T-cell (primary cell): Measurements from ENCODE around the gene REXO4. TPM values are rescaled to one million over a fixed set of nuclear protein-coding genes. Genes with fewer than 3 reads are reported as not detected.
A peak's percentile ranks its signal among the peaks of the same experiment; 100 is the strongest.

Experiments
- ATAC-seq, 4 experiments: fragments of 200-7000 bp in 3 of 4; fragments of 150-1000 bp in 1 of 4; cut with Tn5 transposase; replicated peaks in 1 of 4; 1 replicate in 3 of 4; 2 replicates in 1 of 4; pipeline ENCODE4 v1.10.0; 2021; ENCODE audit warnings: moderate library complexity in 3 of 4, mild to moderate bottlenecking in 2 of 4, moderate number of reproducible peaks in 1 of 4
- CTCF ChIA-PET, 2 donors: fragments of 300-600 bp; sonication (Branson Sonifier 250); formaldehyde crosslinking; loops; one replicate each; lab custom pipeline; 2022; ENCODE audit warnings: antibody characterized with exemption in 2 of 2; lab: Charles Lee
- POLR2A ChIA-PET, 2 donors: fragments of 300-600 bp; sonication (Branson Sonifier 250); formaldehyde crosslinking; loops; one replicate each; lab custom pipeline; 2022; ENCODE audit warnings: antibody characterized with exemption in 2 of 2; lab: Charles Lee
- DNase-seq, 35 experiments: peaks; one replicate each; pipeline versions ENCODE4 v3.0.0 to v3.0.0-alpha.2; 2013 to 2023
- H3K27ac ChIP-seq: one replicate; pipeline ENCODE4 v1.5.1; 2013; ENCODE audit warnings: low read length
- H3K27me3 ChIP-seq, 2 experiments: replicated peaks in 1 of 2; 1 replicate in 1 of 2; 2 replicates in 1 of 2; pipeline versions ENCODE4 v1.6.1 to v1.7.0; 2013; ENCODE audit warnings: low read length in 1 of 2, mixed read lengths in 1 of 2; ENCODE audit not compliant: control insufficient read depth in 2 of 2, insufficient read depth in 2 of 2; ENCODE audit errors: extremely low read depth in 1 of 2
- H3K36me3 ChIP-seq, 2 donors: 1 replicate in 1 of 2; 2 replicates in 1 of 2; pipeline versions ENCODE4 v1.6.1 to v1.7.0; 2013; ENCODE audit warnings: low read length in 1 of 2; ENCODE audit not compliant: control insufficient read depth in 2 of 2, insufficient read depth in 1 of 2; ENCODE audit errors: extremely low read depth in 1 of 2
- H3K4me1 ChIP-seq, 2 experiments: 1 replicate in 1 of 2; 2 replicates in 1 of 2; pipeline versions ENCODE4 v1.6.1 to v1.7.0; 2013; ENCODE audit warnings: low read length in 2 of 2, mixed read lengths in 1 of 2; ENCODE audit not compliant: insufficient read depth in 2 of 2, control insufficient read depth in 1 of 2; ENCODE audit errors: extremely low read depth in 1 of 2
- H3K4me3 ChIP-seq, 2 donors: 1 replicate in 1 of 2; 2 replicates in 1 of 2; pipeline versions ENCODE4 v1.5.1 to v1.7.0; 2013; ENCODE audit warnings: mild to moderate bottlenecking in 2 of 2, low read length in 1 of 2, moderate library complexity in 1 of 2; ENCODE audit not compliant: control insufficient read depth in 1 of 2; ENCODE audit errors: extremely low read depth in 1 of 2
- H3K9me3 ChIP-seq: 2 replicates; pipeline ENCODE4 v1.7.0; 2013
- H3K27ac Mint-ChIP-seq, 2 donors: one replicate each; pipeline ENCODE4 v1.8.0; 2020 to 2021; ENCODE audit warnings: mild to moderate bottlenecking in 2 of 2, mixed read lengths in 2 of 2
- H3K27me3 Mint-ChIP-seq, 2 donors: one replicate each; pipeline ENCODE4 v1.8.0; 2021 to 2022; ENCODE audit warnings: mixed read lengths in 2 of 2
- H3K36me3 Mint-ChIP-seq: one replicate; pipeline ENCODE4 v1.8.0; 2021; ENCODE audit warnings: mixed read lengths
- H3K4me1 Mint-ChIP-seq, 3 donors: one replicate each; pipeline ENCODE4 v1.8.0; 2020 to 2022; ENCODE audit warnings: mixed read lengths in 3 of 3, mild to moderate bottlenecking in 1 of 3
- H3K4me3 Mint-ChIP-seq, 3 donors: one replicate each; pipeline ENCODE4 v1.8.0; 2020 to 2022; ENCODE audit warnings: mild to moderate bottlenecking in 3 of 3, mixed read lengths in 3 of 3, moderate library complexity in 3 of 3
- H3K9me3 Mint-ChIP-seq, 3 donors: one replicate each; pipeline ENCODE4 v1.8.0; 2020 to 2022; ENCODE audit warnings: mixed read lengths in 3 of 3
- WGBS: methylation state at CpG from one replicate; pipeline ENCODE4 v1.1.5; 2013; ENCODE audit warnings: missing lambda C conversion rate; ENCODE audit not compliant: insufficient coverage; 5-methylcytosine and 5-hydroxymethylcytosine counted together
- total RNA-seq, 35 experiments: library from RNA in 6 of 35; stranded (reverse) in 6 of 35; fragments of 120-200 nt in 1 of 35; gene quantifications; one replicate each; pipeline versions ENCODE4 v1.2.1 to v1.2.4 and lab custom pipeline; 2013 to 2026

REXO4 gene
- total RNA-seq, 5 donors from 2014 or later (not counting 1 experiment from before 2014, with no cell fraction given), result 23.6 to 44.5 (median 34.9) TPM

DNA sequence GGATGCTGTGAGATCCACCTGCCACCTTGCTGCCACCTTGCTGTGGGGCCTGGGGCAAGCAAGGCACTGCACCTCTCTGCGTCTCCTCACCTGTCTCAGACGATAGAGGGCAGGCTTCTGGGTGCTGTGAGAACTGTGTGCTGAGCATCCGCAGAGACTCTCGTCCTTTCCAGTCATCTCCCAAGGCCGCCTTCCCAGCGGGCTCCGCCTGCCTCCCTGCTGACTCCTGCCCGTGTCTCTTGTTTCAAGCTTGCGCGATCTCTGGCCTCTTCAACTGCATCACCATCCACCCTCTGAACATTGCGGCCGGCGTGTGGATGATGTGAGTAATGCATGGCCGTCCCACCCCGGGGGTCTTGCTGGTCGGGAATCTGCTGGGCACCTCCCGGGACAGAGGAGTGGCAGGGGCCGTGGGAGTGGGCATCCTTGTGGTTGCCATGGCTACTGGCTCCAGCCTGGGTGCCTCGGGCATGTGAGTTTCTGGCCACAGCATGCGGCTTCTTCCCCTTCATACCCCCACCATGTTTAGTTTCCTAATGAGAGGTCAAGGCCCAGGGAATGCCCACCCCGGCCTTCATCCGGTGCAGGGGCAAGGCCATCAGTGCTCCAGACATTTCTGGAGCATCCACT lies 45.5 kb upstream of the REXO4 start:
- ChIA-PET CTCF (interaction anchor here in 1 of 2 donors (1.3 kb wide), 1 partner anchor 46 kb away, joined by 4 read pairs; no protein-coding TSS in a partner anchor), POLR2A (no interaction called here)
- no peak overlapping the region for H3K4me3 ChIP-seq
- H3K27me3 ChIP-seq, result peaks cover 0 to 2% of the 10 kb centered on the region in 2 experiments
- DNase-seq, result peak in 1 of 35 experiments; percentile 31
- H3K9me3 Mint-ChIP-seq, result no peaks in the 10 kb centered on the region
- no peaks in the 10 kb centered on the region for H3K36me3 ChIP-seq
- no peak for ATAC-seq
- H3K36me3 Mint-ChIP-seq, result no peaks in the 10 kb centered on the region
- no peak overlapping the region for H3K4me3 Mint-ChIP-seq
- no peak overlapping the region for H3K27ac ChIP-seq
- H3K27ac Mint-ChIP-seq, result peak overlapping the region in 1 of 2 donors; percentile 11
- peaks cover 4 to 20% of the 10 kb centered on the region in 2 experiments for H3K4me1 ChIP-seq
- WGBS, result 89% methylated on average over 16 of the region's 22 CpGs
- H3K4me1 Mint-ChIP-seq, result peaks cover 10 to 14% (median 11%) of the 10 kb centered on the region in 3 donors
- H3K9me3 ChIP-seq, result no peaks in the 10 kb centered on the region
- no peaks in the 10 kb centered on the region for H3K27me3 Mint-ChIP-seq

DNA sequence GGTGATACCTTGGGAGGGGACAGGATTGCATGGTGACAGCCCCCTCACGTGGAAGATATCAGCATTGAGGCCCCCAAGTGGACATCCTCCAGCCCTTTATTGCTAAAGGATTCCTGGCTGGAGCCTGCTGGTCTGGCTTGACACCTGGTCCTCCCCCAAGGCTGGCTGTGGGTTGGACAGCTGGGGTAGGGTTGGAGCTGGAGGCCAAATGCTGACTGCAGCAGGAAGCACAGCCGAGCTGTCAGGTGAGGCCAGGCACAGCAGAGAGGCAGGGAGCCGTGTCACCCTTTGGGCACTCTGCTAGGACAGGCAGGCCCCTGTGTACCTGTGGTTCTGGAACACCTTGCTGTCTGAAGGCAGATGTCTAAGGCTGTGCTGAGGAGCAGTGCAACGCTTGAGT lies 44.2 kb upstream of the REXO4 start:
- CTCF ChIA-PET, result no interaction called here
- ATAC-seq (no peak), DNase-seq (no peak)
- peaks cover 10 to 14% (median 11%) of the 10 kb centered on the region in 3 donors for H3K4me1 Mint-ChIP-seq
- Histone ChIP-seq H3K4me3 (no peak overlapping the region), H3K4me1 (peaks cover 4 to 20% of the 10 kb centered on the region in 2 experiments), H3K27me3 (peaks cover 0 to 10% of the 10 kb centered on the region in 2 experiments), H3K36me3 (no peaks in the 10 kb centered on the region), H3K9me3 (no peaks in the 10 kb centered on the region), H3K27ac (no peak overlapping the region)
- POLR2A ChIA-PET, result no interaction called here
- WGBS, result 82% methylated on average over 3 of the region's 4 CpGs
- no peaks in the 10 kb centered on the region for H3K9me3 Mint-ChIP-seq
- H3K4me3 Mint-ChIP-seq, result no peak overlapping the region
- no peaks in the 10 kb centered on the region for H3K27me3 Mint-ChIP-seq
- no peaks in the 10 kb centered on the region for H3K36me3 Mint-ChIP-seq
- H3K27ac Mint-ChIP-seq, result no peak overlapping the region

DNA sequence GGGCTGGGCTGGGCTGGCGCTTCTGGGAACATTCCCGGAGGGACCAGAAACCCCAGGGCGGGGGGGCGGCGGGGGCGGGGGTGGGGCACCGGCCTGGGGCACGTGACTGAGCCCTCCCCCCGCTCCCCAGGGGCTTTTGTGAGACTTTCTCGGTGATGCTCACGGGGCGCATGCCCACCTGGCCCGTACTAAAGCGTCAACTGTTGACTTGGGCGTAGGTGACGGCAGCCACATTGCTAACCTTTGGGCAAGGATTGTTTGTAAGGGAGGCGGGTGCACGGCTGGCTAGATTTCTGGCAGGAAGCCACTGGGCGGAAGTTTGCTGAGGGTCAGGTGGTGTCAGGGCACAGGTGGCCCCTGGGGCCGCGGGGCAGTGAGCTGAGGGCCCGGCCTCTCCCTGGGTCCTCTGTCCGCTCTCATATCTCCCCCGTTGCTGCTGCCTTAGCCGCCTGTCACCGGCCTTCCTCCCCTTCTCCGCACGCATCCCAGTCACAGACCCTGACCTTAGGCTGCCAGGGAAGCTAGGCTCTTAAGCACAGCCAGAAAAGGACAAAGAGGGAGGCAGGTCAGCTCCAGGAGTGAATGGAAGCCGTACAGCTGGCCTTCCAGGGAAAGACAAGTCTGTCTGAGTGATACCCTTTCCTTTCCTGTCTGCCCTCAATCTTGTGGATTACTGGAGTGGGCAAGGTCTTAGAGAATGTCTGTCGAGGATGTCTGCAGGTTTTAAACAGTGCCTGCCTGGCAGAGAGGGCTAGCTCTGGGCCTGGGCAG lies 42.8 kb upstream of the REXO4 start:
- Mint-ChIP-seq H3K27ac (peak overlapping the region; percentile 27 to 77), H3K4me1 (peaks cover 10 to 14% (median 11%) of the 10 kb centered on the region in 3 donors), H3K27me3 (no peaks in the 10 kb centered on the region), H3K9me3 (no peaks in the 10 kb centered on the region), H3K4me3 (peak overlapping the region; percentile 54 to 95 (median 71)), H3K36me3 (no peaks in the 10 kb centered on the region)
- Histone ChIP-seq H3K27ac (peak overlapping the region; percentile 65), H3K9me3 (no peaks in the 10 kb centered on the region), H3K27me3 (peaks cover 0 to 23% of the 10 kb centered on the region in 2 experiments), H3K4me1 (peaks cover 4 to 20% of the 10 kb centered on the region in 2 experiments), H3K36me3 (no peaks in the 10 kb centered on the region), H3K4me3 (peak overlapping the region; percentile 19 to 72)
- POLR2A ChIA-PET, result no interaction called here
- ATAC-seq (peak in 3 of 4 experiments; percentile 1 to 27 (median 1)), DNase-seq (peak in 31 of 35 experiments; percentile 26 to 78 (median 60))
- 45% methylated on average over 20 of the region's 30 CpGs for WGBS
- CTCF ChIA-PET, result no interaction called here

DNA sequence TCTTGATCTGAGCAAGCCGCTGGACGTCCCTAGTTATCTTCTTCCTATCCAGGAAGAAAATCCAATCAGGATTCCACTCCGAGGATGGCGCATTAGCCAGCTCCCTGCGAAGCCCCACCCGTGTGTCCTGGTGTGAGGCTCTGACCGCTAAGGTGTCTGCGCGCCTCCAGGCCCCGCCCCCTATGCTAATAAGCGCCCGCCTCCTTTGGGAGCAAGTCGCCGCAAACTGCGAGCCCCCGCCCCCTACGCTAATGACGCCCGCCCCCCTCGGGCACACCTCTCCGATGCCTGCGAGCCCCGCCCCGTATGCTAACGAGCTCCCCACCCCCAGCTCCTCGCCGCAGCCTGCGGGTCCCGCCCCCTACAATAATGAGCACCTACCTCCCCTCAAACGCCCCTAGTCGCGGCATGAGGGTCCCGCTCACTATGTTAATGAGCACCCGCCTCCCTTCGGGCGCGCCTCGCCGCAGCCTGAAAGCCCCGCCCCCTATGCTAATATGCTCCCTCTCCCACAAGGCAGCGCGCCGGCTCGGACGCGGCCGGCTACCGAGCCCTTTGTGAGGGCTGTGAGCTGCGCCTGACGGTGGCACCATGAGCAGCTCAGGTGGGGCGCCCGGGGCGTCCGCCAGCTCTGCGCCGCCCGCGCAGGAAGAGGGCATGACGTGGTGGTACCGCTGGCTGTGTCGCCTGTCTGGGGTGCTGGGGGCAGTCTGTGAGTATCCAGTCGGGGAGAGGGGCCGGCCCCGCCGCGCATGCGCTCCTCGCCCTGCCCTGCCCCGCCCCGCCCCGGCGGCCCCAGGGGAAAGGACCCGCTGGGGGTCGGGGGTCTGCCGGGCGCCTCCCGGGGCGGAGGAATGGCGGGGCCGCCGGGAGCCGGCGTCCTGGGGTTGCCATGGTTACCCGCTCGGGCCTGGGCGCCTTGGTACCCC lies 41.9 kb upstream of the REXO4 start, which contains the start of gene CACFD1:
Gene CACFD1 (plus strand): TSS at position 503 of the 929 bp plus-strand sequence. CDS start 89 bp downstream, at position 592.
- H3K36me3 Mint-ChIP-seq, result no peaks in the 10 kb centered on the region
- peak within 1 kb of the TSS; percentile 82 to 95 (median 84) for H3K4me3 Mint-ChIP-seq
- peaks cover 10 to 14% (median 11%) of the 10 kb centered on the region in 3 donors for H3K4me1 Mint-ChIP-seq
- under 1% methylated on average over 76 of the region's 86 CpGs for WGBS
- Histone ChIP-seq H3K4me3 (peak within 1 kb of the TSS; percentile 72 to 73), H3K27ac (peak within 1 kb of the TSS; percentile 66), H3K4me1 (peaks cover 4 to 20% of the 10 kb centered on the region in 2 experiments), H3K36me3 (no peaks in the 10 kb centered on the region), H3K9me3 (no peaks in the 10 kb centered on the region), H3K27me3 (peaks cover 0 to 28% of the 10 kb centered on the region in 2 experiments)
- peak within 1 kb of the TSS; percentile 78 to 83 for H3K27ac Mint-ChIP-seq
- ChIA-PET POLR2A (interaction anchor here (0.7 to 1.0 kb wide), 2 partner anchors 107 to 112 kb away, joined by 7 read pairs; partner anchors contain the start of genes MED22 (in 1 of the 2) and RPL7A (in 1 of the 2)), CTCF (interaction anchor here (0.6 to 1.0 kb wide), 8 partner anchors 15 to 923 kb away, joined by 3 to 7 read pairs (median 4); partner anchors contain the start of gene SLC2A6 (in 1 of the 2))
- no peaks in the 10 kb centered on the region for H3K27me3 Mint-ChIP-seq
- ATAC-seq (peak; percentile 81 to 88 (median 85)), DNase-seq (peak; percentile 77 to 93 (median 86))
- H3K9me3 Mint-ChIP-seq, result no peaks in the 10 kb centered on the region

DNA sequence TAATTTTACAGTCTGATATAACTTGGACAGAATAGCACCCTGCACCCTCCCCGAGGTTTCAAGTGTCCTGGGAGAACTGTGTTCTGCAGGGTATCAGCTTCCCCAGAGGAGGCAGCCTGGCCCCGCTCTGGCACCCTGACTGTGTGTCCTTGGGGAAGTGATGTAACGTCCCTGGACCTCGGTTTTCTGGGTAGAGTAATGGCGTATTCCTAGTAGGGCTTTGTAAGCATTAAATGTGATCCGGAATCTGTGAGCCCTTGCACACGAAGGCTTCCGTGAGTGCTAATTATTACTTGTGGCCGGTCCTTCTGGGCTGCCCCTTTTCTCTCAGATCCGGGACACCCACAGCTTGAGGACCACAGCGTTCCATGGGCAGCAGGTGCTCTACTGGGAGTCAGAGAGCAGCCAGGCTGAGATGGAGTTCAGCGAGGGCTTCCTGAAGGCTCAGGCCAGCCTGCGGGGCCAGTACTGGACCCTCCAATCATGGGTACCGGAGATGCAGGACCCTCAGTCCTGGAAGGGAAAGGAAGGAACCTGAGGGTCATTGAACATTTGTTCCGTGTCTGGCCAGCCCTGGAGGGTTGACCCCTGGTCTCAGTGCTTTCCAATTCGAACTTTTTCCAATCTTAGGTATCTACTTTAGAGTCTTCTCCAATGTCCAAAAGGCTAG lies 41.0 kb upstream of the REXO4 start:
- Histone ChIP-seq H3K27me3 (peaks cover 0 to 38% of the 10 kb centered on the region in 2 experiments), H3K9me3 (no peaks in the 10 kb centered on the region), H3K36me3 (no peaks in the 10 kb centered on the region), H3K27ac (no peak overlapping the region), H3K4me1 (peaks cover 4 to 20% of the 10 kb centered on the region in 2 experiments), H3K4me3 (peak overlapping the region; percentile 15 to 72)
- Mint-ChIP-seq H3K4me3 (peak overlapping the region; percentile 82 to 95 (median 84)), H3K4me1 (peaks cover 10 to 14% (median 11%) of the 10 kb centered on the region in 3 donors), H3K27me3 (peaks cover 0 to 2% of the 10 kb centered on the region in 2 donors), H3K36me3 (no peaks in the 10 kb centered on the region), H3K27ac (no peak overlapping the region), H3K9me3 (no peaks in the 10 kb centered on the region)
- DNase-seq (no peak), ATAC-seq (no peak)
- 76% methylated on average over 13 of the region's 16 CpGs for WGBS
- CTCF ChIA-PET, result interaction anchor here (0.6 to 1.0 kb wide), 4 partner anchors 20 to 437 kb away, joined by 3 to 7 read pairs (median 4); partner anchors contain the start of gene SLC2A6 (in 1 of the 2)
- POLR2A ChIA-PET, result interaction anchor here (0.6 to 1.0 kb wide), 3 partner anchors 45 to 111 kb away, joined by 3 to 7 read pairs (median 7); partner anchors contain the start of genes MED22 (in 1 of the 2) and RPL7A (in 1 of the 2)
